HG02642 (cell line): Measurements from ENCODE around the gene MACROD1.

Experiments used
- ATAC-seq: cut with Tn5 transposase; IDR thresholded peaks from one replicate; pipeline ENCODE4 v1.9.1; 2021; ENCODE audit warnings: mild to moderate bottlenecking; ENCODE audit not compliant: unreplicated experiment, poor library complexity

The MACROD1 gene

DNA sequence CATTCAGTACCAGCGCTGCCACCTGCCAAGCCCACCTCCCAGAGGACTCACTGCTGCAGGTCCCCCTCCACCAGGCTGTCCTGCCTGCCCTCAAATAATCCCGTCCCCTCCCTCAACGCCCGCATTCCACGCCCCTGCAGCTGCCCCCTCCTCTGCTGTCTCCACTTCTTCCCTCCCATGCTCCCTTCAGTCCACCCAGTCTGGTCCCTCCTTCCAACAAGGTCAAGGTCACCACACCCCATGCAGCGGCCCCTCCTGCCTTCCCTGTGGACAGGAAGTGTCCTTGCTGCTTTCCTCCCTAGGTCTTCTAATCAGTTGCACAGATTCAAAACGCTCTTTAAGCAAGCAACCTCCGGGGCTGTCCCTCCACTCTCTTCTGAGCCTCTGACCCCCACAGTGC is 12.1 kb downstream of the MACROD1 start:
- ATAC-seq = no peak

DNA sequence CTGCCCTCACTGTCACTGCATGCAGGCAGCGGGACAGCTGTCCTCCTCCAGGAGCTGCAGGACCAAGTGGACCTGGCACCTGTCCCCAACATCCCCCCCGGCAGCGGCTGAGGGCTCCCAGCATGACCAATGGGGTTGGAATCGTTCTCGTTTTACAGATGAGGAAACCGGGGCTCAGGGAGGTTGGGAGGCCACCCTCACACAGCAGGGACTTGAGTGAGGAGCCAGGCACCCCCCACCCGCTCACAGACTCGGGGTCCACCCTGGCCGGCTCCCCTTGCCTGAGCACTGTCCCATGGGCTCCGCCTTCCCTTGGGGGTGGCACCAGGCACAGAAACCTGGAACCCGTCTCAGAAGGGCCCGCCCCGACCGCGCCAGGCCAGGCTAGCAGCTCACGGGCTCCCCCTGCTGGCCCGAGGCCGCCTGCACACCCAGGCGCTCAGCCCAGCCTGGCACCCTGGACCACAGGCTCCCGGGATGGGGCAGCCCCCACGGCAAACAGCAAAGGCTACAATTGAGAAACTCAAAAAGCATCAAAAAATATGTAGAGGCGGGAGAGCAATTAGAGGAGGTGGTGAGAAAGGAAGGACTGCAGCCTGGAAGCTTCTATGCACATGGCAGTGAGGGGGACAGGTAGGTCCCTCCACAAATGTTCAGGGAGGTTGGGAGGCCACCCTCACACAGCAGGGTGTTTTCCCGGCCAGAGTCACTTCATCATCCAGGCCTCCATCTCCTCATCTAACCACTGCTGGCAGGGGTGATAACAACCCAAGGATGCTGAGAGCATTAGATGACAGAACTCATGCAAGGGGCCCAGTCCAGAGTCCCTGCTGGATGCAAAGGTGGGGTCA is 12.8 kb downstream of the MACROD1 start:
- ATAC-seq = peak; percentile 71

DNA sequence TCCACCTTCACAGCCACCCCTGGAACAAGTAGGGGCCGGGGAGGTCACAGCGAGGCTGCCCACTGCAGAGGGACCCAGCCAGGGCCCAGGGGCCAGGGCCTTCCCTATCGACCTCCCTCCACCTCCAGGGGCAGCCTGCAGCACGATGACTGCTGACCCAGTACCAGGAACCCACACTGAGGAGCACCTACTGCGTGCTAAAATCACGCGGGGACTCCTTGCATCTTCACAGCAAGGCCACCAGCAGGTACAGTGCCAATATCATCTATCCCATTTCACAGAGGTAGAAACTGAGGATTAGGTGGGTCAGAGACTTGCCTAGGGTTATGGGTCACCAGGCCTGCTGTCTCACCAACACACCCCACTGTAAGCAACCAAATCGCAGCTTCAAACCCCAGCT is 14.6 kb downstream of the MACROD1 start:
- ATAC-seq = no peak

DNA sequence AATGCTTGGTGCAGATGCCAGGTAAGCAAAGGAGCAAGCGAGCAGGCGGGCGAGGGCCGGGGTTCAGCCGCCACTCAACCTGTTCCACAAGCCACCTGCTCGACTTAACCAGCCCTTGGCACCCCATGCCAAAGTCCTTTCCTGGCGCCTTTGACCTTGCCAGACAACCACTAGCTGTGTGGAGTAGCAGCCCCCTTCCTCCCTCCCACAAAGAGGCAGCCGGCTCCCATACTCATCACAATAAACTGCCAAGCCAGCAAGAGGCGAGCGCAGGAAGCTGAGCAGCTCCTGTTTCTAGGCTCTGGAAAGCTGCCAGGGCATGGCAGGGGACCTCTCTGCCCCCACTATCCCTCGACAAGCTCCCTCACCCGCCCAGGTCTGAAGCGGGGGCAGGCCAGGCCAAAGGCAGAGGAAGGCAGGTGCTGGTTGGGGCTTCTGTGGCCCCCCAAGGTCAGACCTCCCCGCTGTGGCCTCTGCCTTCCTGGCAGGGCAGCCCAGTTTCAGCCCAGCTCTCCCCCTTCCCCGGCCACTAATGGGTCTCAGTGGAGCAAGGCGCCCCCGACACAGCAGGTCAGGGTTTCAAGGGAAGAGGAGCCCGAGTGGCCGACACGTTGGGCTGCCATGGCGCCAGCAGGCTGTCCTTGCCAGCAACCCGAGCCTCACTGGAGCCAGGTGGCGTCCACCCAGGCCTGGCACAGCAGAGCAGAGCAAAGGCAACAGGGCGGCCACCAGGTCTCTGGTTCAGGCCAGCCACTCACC is 15.3 kb downstream of the MACROD1 start:
- no peak for ATAC-seq

DNA sequence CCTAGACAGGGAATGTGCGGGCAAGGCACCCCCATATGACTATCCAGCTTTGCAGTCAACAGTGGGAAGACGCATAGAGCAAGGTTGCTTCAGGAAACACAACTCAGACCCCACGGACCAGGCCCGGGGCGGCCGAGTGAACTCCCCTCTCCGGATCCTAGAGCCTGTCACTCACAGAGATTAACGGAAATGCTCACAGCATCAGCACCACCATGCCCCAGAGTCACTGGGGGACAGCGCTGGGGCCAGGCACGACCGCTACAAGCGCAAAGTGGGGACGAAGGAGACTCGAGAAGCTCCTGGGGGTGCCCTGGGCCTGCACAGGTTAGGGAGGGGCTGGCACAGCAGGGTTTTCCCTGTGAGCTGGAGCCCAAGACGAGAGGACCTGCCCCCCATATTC is 15.9 kb downstream of the MACROD1 start:
- ATAC-seq = no peak

DNA sequence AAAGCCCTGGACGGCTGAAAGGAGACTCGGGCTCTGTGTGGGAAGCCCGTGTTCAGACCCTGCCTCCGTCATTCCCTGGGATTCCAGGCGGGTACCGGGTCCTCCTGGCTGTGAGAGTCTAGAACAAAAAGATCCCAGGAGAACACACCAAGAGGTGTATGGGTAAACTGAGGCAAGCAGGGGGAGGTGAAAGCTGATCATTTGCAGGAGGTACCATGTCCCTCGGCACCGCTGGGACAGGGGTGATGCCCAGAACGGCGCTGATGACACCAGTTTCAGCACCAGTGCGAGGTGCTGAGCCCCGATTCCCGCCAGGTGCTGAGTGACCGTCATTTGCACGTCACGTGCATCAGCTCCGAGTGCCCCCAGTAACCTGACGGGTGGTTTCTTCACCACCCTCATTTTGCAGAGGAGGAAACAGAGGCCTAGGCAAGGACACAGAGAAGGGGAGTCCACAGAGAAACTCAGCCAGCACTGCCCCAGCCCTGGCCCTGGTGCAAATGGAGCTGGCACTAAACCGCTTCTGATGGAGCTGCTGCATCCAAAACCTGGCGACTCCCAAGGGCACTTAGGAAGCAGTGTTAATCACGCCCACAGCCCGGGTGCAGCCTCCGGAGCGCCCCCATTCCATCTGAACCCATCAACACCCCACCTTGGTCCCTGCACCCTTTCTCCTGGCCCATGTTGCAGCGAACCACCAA is 16.8 kb downstream of the MACROD1 start:
- no peak for ATAC-seq

DNA sequence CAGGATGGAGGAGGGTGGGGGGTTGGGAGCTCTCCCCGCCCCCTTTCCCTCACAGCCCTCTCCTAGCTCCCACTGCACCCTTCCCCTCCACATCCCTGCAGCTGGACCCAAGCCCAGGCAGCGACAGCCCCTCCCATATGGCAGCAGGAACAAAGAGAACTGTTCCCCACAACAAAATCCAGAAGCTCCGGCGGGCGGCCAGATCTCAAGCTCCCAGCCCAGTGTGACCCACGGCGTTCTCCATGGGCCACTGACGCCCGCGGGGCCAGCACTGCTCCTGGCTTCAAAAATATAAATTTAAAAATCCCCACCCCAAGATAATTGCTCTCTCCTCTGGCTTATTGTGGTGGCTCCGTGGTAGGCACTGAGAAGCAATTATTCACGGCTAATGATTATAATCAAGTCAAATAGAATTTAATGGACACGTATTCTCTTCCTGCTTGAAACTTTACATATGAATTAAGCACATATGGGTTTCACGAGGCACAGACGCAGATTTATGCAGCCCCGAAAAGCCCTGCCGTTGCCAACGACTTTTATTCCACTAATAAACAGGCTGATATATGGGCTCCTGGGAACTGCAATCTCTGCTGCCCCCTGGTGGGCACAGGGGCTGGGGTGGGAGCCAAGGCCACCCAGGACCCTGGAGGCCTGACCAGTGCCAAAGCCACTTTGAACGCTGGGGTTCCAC is 17.5 kb downstream of the MACROD1 start:
- no peak for ATAC-seq

DNA sequence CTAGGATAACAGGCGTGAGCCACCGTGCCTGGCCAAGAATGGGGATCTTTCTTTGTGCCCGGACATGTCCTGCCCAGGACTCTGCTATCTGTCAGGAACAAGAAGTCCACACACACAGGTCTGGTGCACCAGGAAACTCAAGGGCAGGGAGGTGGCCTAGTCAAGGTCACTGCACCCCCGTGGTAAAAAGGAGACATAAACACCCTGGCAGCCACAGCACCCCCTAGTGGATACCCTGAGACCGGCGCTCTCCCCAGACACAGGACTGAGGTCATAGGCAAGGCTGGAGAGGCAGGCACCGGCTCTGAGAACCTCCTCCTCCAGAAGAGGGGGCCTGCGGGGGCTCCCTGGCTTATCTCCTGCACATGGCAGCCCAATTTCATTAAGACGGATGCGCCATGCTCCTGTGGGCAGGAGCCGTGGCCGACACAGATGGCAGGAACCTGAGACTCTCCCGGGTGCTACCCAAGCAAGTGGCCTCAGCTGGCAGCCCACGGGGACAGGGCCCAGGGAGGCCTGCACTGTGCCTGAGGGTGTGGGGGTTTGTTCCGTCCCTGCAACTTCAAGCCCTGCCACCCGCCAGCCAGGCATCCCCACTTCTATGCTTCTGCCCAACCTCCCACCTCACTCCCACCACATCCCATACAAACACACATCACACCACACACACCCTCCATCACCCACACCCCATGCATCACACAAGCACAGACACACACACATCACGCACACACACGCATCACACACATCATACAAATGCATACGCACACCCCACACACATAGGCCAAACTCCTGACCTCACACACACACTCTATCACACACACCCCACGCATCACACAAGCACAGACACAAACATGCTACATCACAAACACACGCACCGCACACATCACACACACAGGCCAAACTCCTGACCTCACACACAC is 19.6 kb downstream of the MACROD1 start:
- ATAC-seq = no peak

DNA sequence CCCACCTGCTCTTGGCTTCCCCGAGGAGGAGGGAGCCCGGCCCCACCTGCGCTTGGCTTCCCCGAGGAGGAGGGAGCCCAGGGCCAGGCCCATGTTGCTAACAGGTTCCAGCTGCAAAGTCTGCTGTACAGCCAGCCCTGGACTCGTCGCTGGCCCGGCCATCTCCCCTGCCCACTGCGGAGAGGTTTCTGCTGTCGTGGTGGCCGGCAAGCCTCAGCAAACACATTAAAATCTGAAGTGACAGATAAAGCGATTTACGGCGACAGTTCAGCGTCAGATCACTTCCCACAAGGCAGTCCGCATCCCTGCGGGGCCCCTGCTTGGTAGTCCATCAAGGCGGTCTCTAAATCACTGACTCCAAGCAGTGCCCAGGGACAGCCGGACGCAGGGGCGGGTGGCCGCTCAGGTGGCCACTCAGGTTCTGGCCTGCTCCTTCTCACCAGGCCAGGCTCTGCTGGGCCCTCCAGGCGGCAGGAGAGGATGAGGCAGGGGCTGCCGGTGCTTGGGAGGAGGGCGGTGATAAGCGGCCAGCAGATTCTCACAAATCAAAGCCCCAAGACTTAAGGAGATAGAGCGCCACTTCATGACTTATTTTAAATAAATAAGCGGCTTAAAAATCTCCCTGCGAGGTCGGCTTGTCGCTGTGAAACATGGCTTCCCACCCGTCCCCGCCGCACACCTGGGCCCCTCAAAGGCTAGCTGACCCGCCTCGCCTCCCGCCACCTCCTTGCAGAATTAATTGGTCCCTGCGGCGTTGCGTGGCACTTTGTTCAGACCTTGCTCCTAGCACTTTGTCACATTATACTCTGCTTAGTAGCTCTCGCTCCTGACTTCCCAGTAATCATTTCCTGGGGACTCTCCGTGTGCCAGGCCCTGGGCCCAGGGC is 21.1 kb downstream of the MACROD1 start:
- no peak for ATAC-seq

DNA sequence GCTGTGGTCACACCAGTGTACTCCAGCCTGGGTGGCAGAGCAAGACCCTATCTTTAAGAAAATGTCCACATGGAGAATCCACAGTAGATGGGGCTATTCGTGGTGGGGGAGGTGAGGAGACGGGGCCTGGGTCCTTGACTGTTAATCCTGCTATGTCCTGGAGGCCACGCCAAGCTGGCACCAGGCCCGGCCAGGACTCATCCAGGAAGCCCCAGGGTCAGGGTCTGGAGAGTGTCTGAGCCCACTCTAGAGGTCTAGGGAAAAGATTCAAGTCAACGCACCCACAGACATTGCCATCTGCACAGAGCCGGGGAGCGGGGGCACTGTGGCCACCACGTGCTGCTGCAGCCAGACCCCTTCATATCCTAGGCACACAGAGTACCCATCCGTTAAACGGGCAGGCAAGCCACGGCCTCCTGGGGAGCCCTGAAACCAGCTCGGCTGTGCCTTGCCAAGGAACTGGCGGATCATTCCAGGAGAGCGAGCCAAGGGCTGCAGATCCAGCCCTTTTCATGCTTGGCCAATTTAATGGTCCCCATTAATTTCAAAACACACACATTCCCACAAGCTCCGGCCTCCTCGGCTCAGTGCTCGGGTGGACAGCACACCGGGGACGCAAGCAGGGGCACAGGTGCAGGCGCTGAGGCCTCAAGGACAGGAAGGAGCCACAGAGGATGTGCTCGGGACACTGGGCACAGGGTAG is 24.7 kb downstream of the MACROD1 start:
- no peak for ATAC-seq

DNA sequence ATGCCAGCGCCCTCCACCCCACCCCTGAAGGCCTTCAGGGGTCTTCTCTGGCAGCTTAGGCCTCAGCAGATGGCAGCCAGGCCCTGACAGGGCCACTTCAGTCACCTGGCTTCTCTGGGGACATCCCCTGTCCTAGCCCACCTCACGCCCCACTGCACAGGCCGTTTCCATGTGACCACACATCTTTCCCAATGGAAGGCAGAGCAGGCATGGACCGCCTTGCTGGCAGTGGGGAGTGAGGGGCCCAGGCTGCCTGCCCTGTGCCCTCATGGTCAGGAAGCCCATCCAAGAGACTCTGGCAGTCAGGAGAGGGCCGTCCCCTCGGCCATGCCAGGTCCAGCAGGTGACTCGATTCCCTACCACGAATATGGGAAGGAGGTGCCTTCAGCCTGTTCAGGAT is 25.8 kb downstream of the MACROD1 start:
- ATAC-seq = no peak

DNA sequence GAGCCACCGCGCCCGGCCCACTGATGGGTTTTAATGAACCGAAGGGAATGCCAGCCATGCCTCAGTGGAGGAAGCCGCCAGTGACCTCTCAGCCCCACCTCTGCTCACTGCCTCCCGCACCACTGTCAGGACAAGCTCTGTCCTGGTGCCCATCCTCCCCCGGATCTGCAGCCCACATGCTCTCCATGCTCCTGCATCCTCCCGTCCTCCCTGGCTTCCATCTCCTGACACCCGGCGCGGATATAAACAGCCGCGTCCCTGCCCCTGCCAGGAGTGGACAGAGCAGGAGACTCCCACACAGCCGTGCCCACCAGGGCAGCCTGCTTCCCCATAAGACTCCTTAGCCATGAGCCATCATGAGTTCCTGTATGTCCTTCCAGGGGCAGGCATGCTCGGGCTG is 26.9 kb downstream of the MACROD1 start:
- ATAC-seq = no peak

DNA sequence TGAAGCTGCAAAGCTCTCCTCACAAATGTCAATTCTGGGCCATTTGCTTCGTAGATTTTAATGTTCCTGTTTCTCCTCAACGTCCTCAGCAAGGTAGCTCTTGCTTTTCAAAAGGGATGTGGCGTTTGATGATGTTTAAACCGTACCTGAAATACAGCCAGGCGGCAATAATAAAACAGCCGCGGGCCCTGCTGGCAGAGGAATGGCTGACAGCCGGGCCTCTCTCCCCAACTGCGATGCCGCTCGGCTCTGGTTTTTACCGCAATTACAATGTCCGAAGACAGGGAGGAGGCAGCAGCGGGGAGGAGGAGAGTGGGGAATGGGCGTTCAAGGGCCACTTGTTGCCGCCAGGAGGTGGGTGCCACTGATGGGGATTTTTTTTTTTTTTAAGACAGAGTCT is 27.5 kb downstream of the MACROD1 start:
- ATAC-seq = no peak

DNA sequence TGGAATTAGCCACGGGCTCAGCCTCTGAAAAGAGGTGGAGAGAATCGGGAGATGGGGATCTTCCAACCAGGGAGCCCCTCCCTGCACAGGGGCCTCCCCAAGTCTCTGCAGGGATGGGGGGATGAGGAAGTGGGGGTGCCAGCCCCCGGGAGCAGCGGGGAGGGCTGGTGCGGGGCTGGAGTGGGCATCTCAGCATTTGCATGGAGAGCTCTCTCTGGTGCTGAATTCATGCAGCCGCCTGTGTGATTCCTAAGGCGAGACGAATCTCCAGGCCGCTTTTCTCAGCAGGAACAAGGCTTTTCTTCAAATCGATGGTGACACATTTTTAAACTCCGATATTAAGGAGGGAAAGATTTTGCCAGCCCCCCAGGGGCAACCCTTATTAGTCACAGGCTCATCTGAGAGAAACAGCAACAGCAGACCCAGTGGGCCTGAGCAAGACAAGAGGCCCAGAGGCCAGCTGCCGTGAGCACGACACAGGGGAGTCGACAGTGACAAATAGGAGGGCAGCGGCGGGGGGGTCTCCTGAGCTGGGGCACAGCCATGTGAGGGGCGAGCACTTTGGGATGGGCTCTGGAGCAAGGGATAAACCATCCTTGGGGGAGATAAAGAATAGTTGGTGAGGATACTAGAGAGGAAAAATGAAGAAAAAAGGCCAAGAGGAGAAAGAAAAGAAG is 29.0 kb downstream of the MACROD1 start:
- ATAC-seq = no peak

DNA sequence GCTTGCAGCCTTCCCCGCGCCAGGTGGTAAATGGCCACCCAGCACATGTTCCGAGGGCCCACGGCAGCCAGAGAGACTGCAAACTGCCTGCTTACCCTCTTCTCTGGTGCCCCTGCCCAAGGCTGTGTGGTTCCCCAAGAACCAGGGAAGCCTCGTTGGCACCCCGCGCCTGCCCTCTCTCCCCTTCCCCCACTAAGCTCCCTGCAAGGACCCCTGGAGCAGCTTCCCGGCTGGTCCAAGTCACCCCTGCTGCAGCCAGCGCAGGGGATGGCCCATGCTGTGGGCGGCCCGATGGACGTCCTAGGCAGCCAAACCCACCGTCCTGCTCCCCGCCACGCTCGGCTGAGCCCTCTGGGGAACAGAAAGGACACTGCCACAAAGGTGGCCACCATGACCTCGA is 30.2 kb downstream of the MACROD1 start:
- ATAC-seq = no peak

DNA sequence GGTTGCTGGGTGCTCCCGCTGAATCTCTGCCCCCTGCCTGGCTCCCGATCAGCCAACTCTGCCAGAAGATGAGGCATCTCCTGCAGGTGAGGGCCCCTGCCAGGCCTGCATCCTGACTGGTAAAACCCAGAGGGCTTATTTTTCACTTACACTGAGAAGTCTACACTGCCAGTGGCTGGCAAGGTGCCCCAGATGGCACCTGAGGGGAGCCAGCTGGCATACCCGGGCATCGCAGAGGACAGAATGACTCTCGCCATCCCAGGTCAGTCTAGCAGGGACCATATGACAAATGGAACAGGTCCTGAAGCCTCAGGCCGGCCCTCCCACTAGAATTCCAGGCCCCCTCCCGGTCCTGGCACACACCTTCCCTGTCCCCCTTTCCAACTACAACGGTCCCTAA is 30.9 kb downstream of the MACROD1 start:
- no peak for ATAC-seq

DNA sequence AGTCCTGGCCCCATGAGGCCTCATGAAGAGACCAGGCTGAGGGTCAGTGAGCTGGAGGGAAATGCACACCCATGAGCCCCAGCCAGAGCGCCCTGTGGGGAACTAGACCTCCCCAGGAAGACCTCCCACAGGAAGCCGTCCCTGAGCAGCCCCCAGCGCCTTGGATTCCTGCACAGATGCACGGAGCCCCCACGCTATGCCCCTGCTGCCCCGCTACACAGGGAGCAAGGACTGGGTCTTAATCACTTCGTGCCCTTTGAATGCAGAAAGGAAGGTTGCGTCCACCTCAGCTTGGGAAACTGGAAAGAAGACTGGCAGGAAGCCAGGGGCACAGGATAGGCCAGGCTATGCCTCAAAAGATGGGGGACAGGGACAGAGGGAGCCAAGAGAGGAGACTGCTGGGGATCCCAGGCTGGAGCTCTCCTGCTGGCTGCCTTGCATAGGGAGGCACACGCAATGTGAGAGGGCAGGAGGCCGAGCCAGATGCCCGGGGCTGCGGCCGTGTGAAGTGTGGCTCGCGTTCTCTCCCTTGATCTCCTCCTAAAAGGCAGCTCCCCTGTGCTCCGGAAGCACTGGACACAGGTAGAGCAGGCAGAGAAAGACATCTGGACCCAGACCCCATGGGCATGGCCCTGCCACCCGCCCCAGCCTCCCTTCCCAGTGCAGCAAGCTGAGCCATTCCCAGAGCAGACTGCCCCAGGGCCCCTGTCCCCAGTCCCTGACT is 32.8 kb downstream of the MACROD1 start:
- ATAC-seq = no peak
